Kidney (tissue), 14 donors: ENCODE data around the gene ACTL6B. TPM values are rescaled to one million over a fixed set of nuclear protein-coding genes. Genes with fewer than 3 reads are reported as not detected.
"Not testable (repeated sequence)": the region's sequence is repeated elsewhere in the genome, so short reads cannot be mapped to it uniquely, and the experiment has no call there.

ENCODE experiments used
- DNase-seq, 5 donors: peaks; one replicate each; pipeline ENCODE4 v3.0.0-alpha.2; 2013 to 2020
- FAIRE-seq: peaks from 2 replicates; lab custom pipeline; 2012; peaks lifted over from hg19 to GRCh38; lab: Jason Lieb, UNC
- H3K27ac ChIP-seq, 2 donors: one replicate each; pipeline ENCODE4 v1.7.0; 2013; ENCODE audit warnings: low read depth in 2 of 2, low read length in 2 of 2, inconsistent platforms in 1 of 2
- H3K27me3 ChIP-seq: one replicate; pipeline ENCODE4 v1.7.1; 2013; ENCODE audit warnings: low read length, inconsistent platforms; ENCODE audit not compliant: control insufficient read depth, insufficient read depth
- H3K36me3 ChIP-seq, 3 donors: one replicate each; pipeline versions ENCODE4 v1.7.0 to v1.7.1; 2013; ENCODE audit warnings: low read length in 3 of 3, control low read depth in 1 of 3, inconsistent platforms in 1 of 3; ENCODE audit not compliant: insufficient read depth in 3 of 3, control insufficient read depth in 2 of 3
- H3K4me1 ChIP-seq, 3 donors: one replicate each; pipeline versions ENCODE4 v1.7.0 to v1.7.1; 2013; ENCODE audit warnings: low read length in 3 of 3, inconsistent platforms in 1 of 3, low read depth in 1 of 3; ENCODE audit not compliant: control insufficient read depth in 2 of 3, insufficient read depth in 2 of 3
- H3K4me3 ChIP-seq, 3 donors: one replicate each; pipeline versions ENCODE4 v1.7.0 to v1.8.1; 2013; ENCODE audit warnings: low read length in 3 of 3, control low read depth in 1 of 3, inconsistent platforms in 1 of 3
- H3K9ac ChIP-seq, 3 donors: one replicate each; pipeline versions ENCODE4 v1.7.0 to v1.7.1; 2013; ENCODE audit warnings: low read length in 3 of 3, control low read depth in 1 of 3, inconsistent platforms in 1 of 3
- H3K9me3 ChIP-seq, 3 donors: one replicate each; pipeline versions ENCODE4 v1.7.0 to v1.7.1; 2013; ENCODE audit warnings: low read length in 3 of 3, control low read depth in 1 of 3, inconsistent platforms in 1 of 3; ENCODE audit not compliant: control insufficient read depth in 2 of 3, insufficient read depth in 1 of 3
- CTCF ChIP-seq: IDR thresholded peaks from 3 replicates; pipeline ENCODE4 v1.5.1; 2012; ENCODE audit warnings: mild to moderate bottlenecking, moderate library complexity, borderline replicate concordance; ENCODE audit not compliant: insufficient read depth; ENCODE audit errors: extremely low read depth
- intact Hi-C: fragments of 100-400 bp; cut with DNase I; formaldehyde crosslinking; loops from one replicate; pipeline ENCODE4 v1.11.1; 2022
- polyA plus RNA-seq: library from polyadenylated mRNA; stranded (reverse); fragments of 350-450 nt; fragmentation: Illumina TruSeq; extraction: RNeasy Lipid Tissue Mini Kit (QIAGEN cat#74804); gene quantifications from one replicate; pipeline ENCODE4 v1.2.3, GENCODE V29; 2014; ENCODE audit warnings: low read depth, low replicate concordance; ENCODE audit not compliant: insufficient read depth
- total RNA-seq: library from RNA; stranded (reverse); fragmentation: NEBNext Ultra II Directional; extraction: Animal tissue kit (Norgen Biotek cat#: 25700); gene quantifications from one replicate; pipeline ENCODE4 v1.2.1, GENCODE V29; 2021
- donor health status: control.
- donor health status: control.
- donor health status: control.
- donor health status: control.
- donor health status: control.
- donor health status: DM: yes; HTN: yes; CAD: no.
- donor health status: Normal renal cell carcinoma (clear cell type).

Gene ACTL6B
- total and polyA plus RNA-seq, 2 donors from 2014 or later: not detected

GRCh38 chr7:100670074-100670473, 13.8 kb upstream of the ACTL6B start:
- no peak overlapping the region for H3K4me3 ChIP-seq
- no peak overlapping the region for H3K27ac ChIP-seq
- H3K9me3 ChIP-seq: no peaks in the 10 kb centered on the region
- TF ChIP-seq CTCF: no peak
- DNase-seq (no peak), FAIRE-seq (no peak)
- no peaks in the 10 kb centered on the region for H3K36me3 ChIP-seq
- no peak overlapping the region for H3K9ac ChIP-seq
- H3K27me3 ChIP-seq: no peaks in the 10 kb centered on the region
- no peaks in the 10 kb centered on the region for H3K4me1 ChIP-seq
- intact Hi-C loops: no loop called here

- FAIRE-seq, H3K27ac ChIP-seq, H3K9ac ChIP-seq, H3K4me3 ChIP-seq, H3K36me3 ChIP-seq, H3K27me3 ChIP-seq, intact Hi-C loops, H3K9me3 ChIP-seq, H3K4me1 ChIP-seq: not testable (repeated sequence)
- DNase-seq: peak in 1 of 5 donors; percentile 44
Measured at GRCh38 chr7:100669106-100669505, 12.9 kb upstream of the ACTL6B start.

- H3K4me3 ChIP-seq: no peak overlapping the region
- no peak overlapping the region for H3K9ac ChIP-seq
- FAIRE-seq: no peak
- DNase-seq: no peak
- no peaks in the 10 kb centered on the region for H3K4me1 ChIP-seq
- H3K9me3 ChIP-seq: no peaks in the 10 kb centered on the region
- no peaks in the 10 kb centered on the region for H3K36me3 ChIP-seq
- no peaks in the 10 kb centered on the region for H3K27me3 ChIP-seq
- intact Hi-C loops: no loop called here
- no peak for TF ChIP-seq CTCF
- no peak overlapping the region for H3K27ac ChIP-seq
Measured at GRCh38 chr7:100668069-100668449, 11.8 kb upstream of the ACTL6B start.

- H3K4me3 ChIP-seq: no peak overlapping the region
- TF ChIP-seq CTCF: no peak
- no peak for FAIRE-seq
- no peaks in the 10 kb centered on the region for H3K27me3 ChIP-seq
- H3K36me3 ChIP-seq: no peaks in the 10 kb centered on the region
- H3K27ac ChIP-seq: no peak overlapping the region
- intact Hi-C loops: no loop called here
- DNase-seq: peak in 1 of 5 donors; percentile 20
- no peaks in the 10 kb centered on the region for H3K4me1 ChIP-seq
- H3K9me3 ChIP-seq: no peaks in the 10 kb centered on the region
- H3K9ac ChIP-seq: no peak overlapping the region
Measured at GRCh38 chr7:100667331-100668068, 11.3 kb upstream of the ACTL6B start.
